ENCODE measurements around the gene RUNX3. TPM values are rescaled to one million over a fixed set of nuclear protein-coding genes. Genes with fewer than 3 reads are reported as not detected.
A peak's percentile ranks its signal among the peaks of the same experiment; 100 is the strongest.

Gene RUNX3
- total and polyA plus RNA-seq, 2 of the 8 experiments (the other 6 are each of a cell fraction or from before 2014, with no cell fraction given) = 0.62 to 0.82 TPM

DNA sequence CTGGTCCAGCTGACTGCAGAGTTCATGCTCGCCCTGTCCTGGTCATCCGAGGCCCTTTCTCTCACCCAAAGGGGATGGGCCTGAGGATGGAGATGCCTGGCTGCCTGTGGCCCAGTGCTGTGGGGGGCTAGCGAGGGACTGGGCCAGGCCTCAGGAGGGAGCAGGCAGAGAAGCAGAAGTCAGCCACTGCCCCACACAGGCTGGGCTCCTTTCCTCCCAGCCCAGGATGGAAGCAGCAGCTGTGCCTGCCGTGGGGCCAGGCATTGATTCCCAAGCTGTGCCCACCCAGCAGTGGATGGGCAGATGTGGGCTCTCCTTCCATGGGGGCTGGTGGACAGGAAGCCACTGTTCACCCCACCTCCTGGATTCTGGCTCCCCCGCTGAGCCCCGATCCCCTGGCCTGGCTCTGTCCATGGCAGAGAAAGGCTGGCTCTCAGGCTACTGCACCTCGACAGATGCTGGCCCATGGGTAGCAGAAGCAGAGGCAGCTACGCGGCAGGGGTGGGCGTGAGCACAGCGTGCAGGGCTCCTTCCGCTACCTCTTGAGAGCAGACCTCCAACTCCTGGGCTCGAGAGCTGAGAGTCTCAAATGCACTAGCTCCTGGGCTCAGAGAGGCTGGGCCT lies 24.6 kb downstream of the RUNX3 start:
- H3K79me2 ChIP-seq (ENCODE audit: control insufficient read depth in 1 of 2, insufficient read depth in 2 of 2, low read length in 2 of 2) = no peaks in the 10 kb centered on the region
- H3K9ac ChIP-seq (replicated peaks in 1 of 4; ENCODE audit: extremely low read depth in 1 of 4, low read depth in 3 of 4, low read length in 3 of 4) = no peak overlapping the region
- no peak overlapping the region; the same call in 1 of the 2 replicates for H4K8ac ChIP-seq (ENCODE audit: extremely low read depth, insufficient read depth, low read length)
- no peaks in the 10 kb centered on the region for H3K23me2 ChIP-seq (ENCODE audit: low read depth, low read length)
- no peak overlapping the region for H2BK120ac ChIP-seq (replicated peaks; ENCODE audit: low read depth, low read length)
- no peak overlapping the region for H3K27ac ChIP-seq (ENCODE audit: low read depth, low read length)
- H3K79me1 ChIP-seq (ENCODE audit: low read depth, low read length) = no peaks in the 10 kb centered on the region
- H3K56ac ChIP-seq (replicated peaks; ENCODE audit: insufficient read length, low read depth, low read length) = no peak overlapping the region
- TF ChIP-seq RAD21 (IDR thresholded peaks at IDR 0.05 in 1 of 2, conservative IDR thresholded peaks at IDR 0.05 in 1 of 2; ENCODE audit: low read depth in 2 of 2, low read length in 2 of 2) (no peak), SP1 (IDR thresholded peaks at IDR 0.05; ENCODE audit: low read depth, low read length) (no peak), CREB1 (IDR thresholded peaks at IDR 0.05) (no peak), CBX8 (IDR thresholded peaks at IDR 0.05; ENCODE audit: borderline replicate concordance, low read depth, low read length) (no peak), TAF1 (IDR thresholded peaks at IDR 0.05; ENCODE audit: low read depth, low read length) (no peak), ZNF274 (IDR thresholded peaks at IDR 0.05; ENCODE audit: borderline replicate concordance, extremely low read depth, low read length) (no peak), HDAC2 (IDR thresholded peaks at IDR 0.05; ENCODE audit: borderline replicate concordance in 1 of 2, low read depth in 2 of 2, low read length in 2 of 2) (no peak), HDAC6 (IDR thresholded peaks at IDR 0.05; ENCODE audit: low read depth, low read length) (no peak), SUZ12 (IDR thresholded peaks at IDR 0.05; ENCODE audit: low read length) (no peak), JUND (IDR thresholded peaks at IDR 0.05; ENCODE audit: low read length) (no peak)
- no peak overlapping the region for H2BK12ac ChIP-seq (ENCODE audit: low read depth, low read length)
- WGBS, 2 experiments (ENCODE audit: extremely low coverage in 1 of 2, insufficient coverage in 1 of 2, insufficient read length in 1 of 2, insufficient replicate concordance in 2 of 2, low coverage in 1 of 2, low lambda C conversion rate in 2 of 2, missing lambda C conversion rate in 1 of 2) = 87% methylated on average over 13 of the region's 13 CpGs; no CpG with 5 or more reads in 1 of the 2 experiments
- H2AK5ac ChIP-seq (ENCODE audit: low read depth, low read length) = no peak overlapping the region
- H3K23ac ChIP-seq (ENCODE audit: insufficient read length) = no peak overlapping the region
- DNase-seq (ENCODE audit: low read depth in 1 of 2, low spot score in 2 of 2) (peak in 1 of 2 experiments; percentile 47), FAIRE-seq (no peak)
- no peak overlapping the region for H3K4ac ChIP-seq (replicated peaks; ENCODE audit: insufficient read length, low read depth, low read length)
- no peak overlapping the region for H3K18ac ChIP-seq (ENCODE audit: extremely low read depth, low read length)
- no peak overlapping the region for H2AFZ ChIP-seq (ENCODE audit: low read length)
- H2BK5ac ChIP-seq (ENCODE audit: low read depth, low read length) = no peak overlapping the region
- H3K14ac ChIP-seq (ENCODE audit: insufficient read length) = no peak overlapping the region
- H2BK20ac ChIP-seq (ENCODE audit: low read length) = no peak overlapping the region
- ChIA-PET POLR2A (ENCODE audit: partially characterized antibody) (no interaction called here), CTCF (ENCODE audit: partially characterized antibody) (interaction anchor here (1.0 to 2.2 kb wide), 4 partner anchors 7 to 132 kb away, joined by 3 to 12 read pairs (median 4); no protein-coding TSS in a partner anchor)
- no peak overlapping the region for H2BK15ac ChIP-seq (ENCODE audit: low read length)
- no peaks in the 10 kb centered on the region for H3K27me3 ChIP-seq (replicated peaks in 1 of 4; ENCODE audit: control insufficient read depth in 3 of 4, extremely low read depth in 1 of 4, insufficient read depth in 3 of 4, low read length in 3 of 4)
- peaks cover 0 to 2% (median 0%) of the 10 kb centered on the region in 4 experiments; a peak in 3 of 7 replicates for H3K4me1 ChIP-seq (replicated peaks in 1 of 4; ENCODE audit: control insufficient read depth in 3 of 4, insufficient read depth in 4 of 4, low read length in 3 of 4)
- H4K20me1 ChIP-seq (replicated peaks in 1 of 2; ENCODE audit: control insufficient read depth in 1 of 2, insufficient read depth in 2 of 2, low read length in 2 of 2) = no peaks in the 10 kb centered on the region
- no peak overlapping the region for H3K4me2 ChIP-seq (ENCODE audit: insufficient read depth in 1 of 2, low read depth in 2 of 2, low read length in 2 of 2)
- no peaks in the 10 kb centered on the region for H3K9me3 ChIP-seq (ENCODE audit: insufficient read depth in 2 of 2, low read depth in 1 of 2, low read length in 1 of 2)
- H3K4me3 ChIP-seq (ENCODE audit: extremely low read depth in 1 of 4, insufficient read depth in 2 of 4, low read depth in 3 of 4, low read length in 4 of 4) = no peak overlapping the region
- no peaks in the 10 kb centered on the region for H3K36me3 ChIP-seq (ENCODE audit: control insufficient read depth in 2 of 4, insufficient read depth in 4 of 4, low read length in 3 of 4)
- H4K5ac ChIP-seq (ENCODE audit: insufficient read length, low read depth, low read length) = no peak overlapping the region
- H4K91ac ChIP-seq (replicated peaks; ENCODE audit: insufficient read length, low read length) = no peak overlapping the region

All from H1 (cell line).